ENCODE results near the gene THAP7. TPM values are rescaled to one million over a fixed set of nuclear protein-coding genes. Genes with fewer than 3 reads are reported as not detected.
"Not testable (repeated sequence)": the region's sequence is repeated elsewhere in the genome, so short reads cannot be mapped to it uniquely, and the experiment has no call there.

Gene THAP7
- total RNA-seq, 1 experiment from 2014 or later = 24.6 TPM

DNA sequence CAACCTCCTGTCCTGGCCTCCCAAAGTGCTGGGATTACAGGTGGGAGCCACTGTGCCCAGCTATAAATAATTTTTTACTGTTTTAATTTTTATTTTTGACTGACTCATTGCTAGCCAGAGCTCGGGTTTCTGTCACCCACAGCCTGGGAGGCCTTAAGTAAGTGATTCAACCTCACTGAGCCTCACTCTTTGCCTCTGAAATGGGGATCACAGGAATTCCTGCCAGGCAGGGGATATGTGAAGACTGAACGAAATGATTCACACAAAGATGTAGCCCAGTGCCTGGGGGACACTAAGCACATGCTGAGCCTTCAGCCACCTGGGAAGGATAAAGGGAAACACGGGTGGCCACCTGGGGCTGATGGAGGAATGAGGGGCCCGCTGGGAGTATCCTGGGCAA lies 40.0 kb upstream of the THAP7 start:
- Histone ChIP-seq H2BK20ac (ENCODE audit: low read depth, low read length, poor library complexity, severe bottlenecking) (no peak overlapping the region), H3K9ac (ENCODE audit: extremely low read depth, insufficient read length, low read length) (no peak overlapping the region), H4K5ac (ENCODE audit: insufficient read length, low read depth, low read length) (no peak overlapping the region), H2AK5ac (ENCODE audit: insufficient read length, low read length) (no peak overlapping the region), H4K8ac (replicated peaks; ENCODE audit: insufficient read length, low read depth, low read length) (no peak overlapping the region), H2BK12ac (ENCODE audit: insufficient read length, low read depth, low read length) (no peak overlapping the region), H3K27me3 (ENCODE audit: insufficient read depth, low read length) (no peaks in the 10 kb centered on the region), H3K14ac (ENCODE audit: insufficient read depth, low read length) (no peak overlapping the region), H4K20me1 (ENCODE audit: control insufficient read depth, insufficient read depth, insufficient read length) (no peaks in the 10 kb centered on the region), H3K56ac (ENCODE audit: insufficient read length, low read depth, low read length) (no peak overlapping the region), H3K23me2 (ENCODE audit: insufficient read length, low read depth, low read length, poor library complexity, severe bottlenecking) (peaks cover 4% of the 10 kb centered on the region), H3K18ac (ENCODE audit: insufficient read length, low read depth, low read length) (no peak overlapping the region), H4K91ac (ENCODE audit: insufficient read length, low read depth, low read length) (no peak overlapping the region), H3K27ac (ENCODE audit: insufficient read length, low read depth, low read length) (no peak overlapping the region), H3K4me2 (ENCODE audit: insufficient read depth, insufficient read length, low read length) (no peak overlapping the region), H3K9me3 (ENCODE audit: control insufficient read depth, low read depth, low read length) (no peaks in the 10 kb centered on the region), H2BK15ac (ENCODE audit: low read depth, low read length) (no peak overlapping the region), H3K4ac (ENCODE audit: low read depth, low read length) (no peak overlapping the region), H2BK120ac (ENCODE audit: low read depth, low read length, poor library complexity, severe bottlenecking) (no peak overlapping the region), H3K79me1 (ENCODE audit: insufficient read depth, low read depth, low read length, poor library complexity, severe bottlenecking) (no peaks in the 10 kb centered on the region), H3K4me1 (ENCODE audit: insufficient read depth, low read length) (no peaks in the 10 kb centered on the region), H2AFZ (ENCODE audit: low read length) (no peak overlapping the region), H3T11ph (ENCODE audit: low read length) (no peak overlapping the region), H3K79me2 (ENCODE audit: insufficient read depth, low read length) (no peaks in the 10 kb centered on the region), H2BK5ac (ENCODE audit: insufficient read length, low read length) (no peak overlapping the region), H3K23ac (ENCODE audit: insufficient read length, low read depth, low read length) (no peak overlapping the region)
- TF ChIP-seq, protein P1, sequence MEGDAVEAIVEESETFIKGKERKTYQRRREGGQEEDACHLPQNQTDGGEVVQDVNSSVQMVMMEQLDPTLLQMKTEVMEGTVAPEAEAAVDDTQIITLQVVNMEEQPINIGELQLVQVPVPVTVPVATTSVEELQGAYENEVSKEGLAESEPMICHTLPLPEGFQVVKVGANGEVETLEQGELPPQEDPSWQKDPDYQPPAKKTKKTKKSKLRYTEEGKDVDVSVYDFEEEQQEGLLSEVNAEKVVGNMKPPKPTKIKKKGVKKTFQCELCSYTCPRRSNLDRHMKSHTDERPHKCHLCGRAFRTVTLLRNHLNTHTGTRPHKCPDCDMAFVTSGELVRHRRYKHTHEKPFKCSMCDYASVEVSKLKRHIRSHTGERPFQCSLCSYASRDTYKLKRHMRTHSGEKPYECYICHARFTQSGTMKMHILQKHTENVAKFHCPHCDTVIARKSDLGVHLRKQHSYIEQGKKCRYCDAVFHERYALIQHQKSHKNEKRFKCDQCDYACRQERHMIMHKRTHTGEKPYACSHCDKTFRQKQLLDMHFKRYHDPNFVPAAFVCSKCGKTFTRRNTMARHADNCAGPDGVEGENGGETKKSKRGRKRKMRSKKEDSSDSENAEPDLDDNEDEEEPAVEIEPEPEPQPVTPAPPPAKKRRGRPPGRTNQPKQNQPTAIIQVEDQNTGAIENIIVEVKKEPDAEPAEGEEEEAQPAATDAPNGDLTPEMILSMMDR (conservative IDR thresholded peaks at IDR 0.05) = no peak
- H3K36me3 Mint-ChIP-seq (ENCODE audit: insufficient read depth in 1 of 3, low read depth in 3 of 3) = no peaks in the 10 kb centered on the region
- H3K4me3 Mint-ChIP-seq = no peak overlapping the region
- no CpG with 5 or more reads among the region's 4 CpGs for whole genome bisulfite sequencing (ENCODE audit: extremely low coverage, insufficient read length, low lambda C conversion rate)
- H3K9me3 Mint-ChIP-seq = no peaks in the 10 kb centered on the region
- H3K4me1 Mint-ChIP-seq = peaks cover 15 to 17% of the 10 kb centered on the region in 2 experiments
- H3K27me3 Mint-ChIP-seq (ENCODE audit: low read depth) = peaks cover 29% of the 10 kb centered on the region
- H3K27ac Mint-ChIP-seq = no peak overlapping the region; a peak in 1 of 7 replicates
- no peak for DNase-seq

DNA sequence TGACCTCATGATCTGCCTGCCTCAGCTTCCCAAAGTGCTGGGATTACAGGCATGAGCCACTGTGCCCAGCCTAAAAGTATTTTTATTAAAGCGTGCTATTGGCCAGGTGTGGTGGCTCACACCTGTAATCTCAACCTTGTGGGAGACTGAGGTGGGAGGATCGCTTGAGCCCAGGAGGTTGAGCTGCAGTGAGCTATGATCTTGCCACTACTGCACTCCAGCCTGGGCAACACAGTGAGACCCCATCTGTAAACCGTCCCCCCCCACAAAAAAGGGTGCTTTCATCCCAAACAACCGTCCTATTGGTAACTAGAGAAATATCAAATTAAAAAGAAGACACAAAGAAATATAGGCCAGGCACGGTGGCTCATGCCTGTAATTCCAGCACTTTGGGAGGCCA lies 37.2 kb upstream of the THAP7 start:
- H4K5ac ChIP-seq (ENCODE audit: insufficient read length, low read depth, low read length); H3K36me3 Mint-ChIP-seq (ENCODE audit: insufficient read depth in 1 of 3, low read depth in 3 of 3); H4K8ac ChIP-seq (replicated peaks; ENCODE audit: insufficient read length, low read depth, low read length): not testable (repeated sequence)

More for the DNA sequence above, 37.2 kb upstream of the THAP7 start:
- H2BK20ac ChIP-seq (ENCODE audit: low read depth, low read length, poor library complexity, severe bottlenecking); H2AFZ ChIP-seq (ENCODE audit: low read length); H3K4ac ChIP-seq (ENCODE audit: low read depth, low read length); H2BK120ac ChIP-seq (ENCODE audit: low read depth, low read length, poor library complexity, severe bottlenecking); H3K4me1 Mint-ChIP-seq; H3K27ac Mint-ChIP-seq; H3K79me1 ChIP-seq (ENCODE audit: insufficient read depth, low read depth, low read length, poor library complexity, severe bottlenecking); H2AK5ac ChIP-seq (ENCODE audit: insufficient read length, low read length); H3K9ac ChIP-seq (ENCODE audit: extremely low read depth, insufficient read length, low read length); H3T11ph ChIP-seq (ENCODE audit: low read length); H3K4me2 ChIP-seq (ENCODE audit: insufficient read depth, insufficient read length, low read length); H2BK15ac ChIP-seq (ENCODE audit: low read depth, low read length); H3K14ac ChIP-seq (ENCODE audit: insufficient read depth, low read length); H3K23ac ChIP-seq (ENCODE audit: insufficient read length, low read depth, low read length); DNase-seq; H3K27me3 ChIP-seq (ENCODE audit: insufficient read depth, low read length); H3K27ac ChIP-seq (ENCODE audit: insufficient read length, low read depth, low read length); H2BK5ac ChIP-seq (ENCODE audit: insufficient read length, low read length); H3K4me3 Mint-ChIP-seq; H4K91ac ChIP-seq (ENCODE audit: insufficient read length, low read depth, low read length); H2BK12ac ChIP-seq (ENCODE audit: insufficient read length, low read depth, low read length); H3K18ac ChIP-seq (ENCODE audit: insufficient read length, low read depth, low read length); H3K9me3 ChIP-seq (ENCODE audit: control insufficient read depth, low read depth, low read length); H3K23me2 ChIP-seq (ENCODE audit: insufficient read length, low read depth, low read length, poor library complexity, severe bottlenecking); H3K4me1 ChIP-seq (ENCODE audit: insufficient read depth, low read length); H4K20me1 ChIP-seq (ENCODE audit: control insufficient read depth, insufficient read depth, insufficient read length); H3K9me3 Mint-ChIP-seq; H3K56ac ChIP-seq (ENCODE audit: insufficient read length, low read depth, low read length); H3K79me2 ChIP-seq (ENCODE audit: insufficient read depth, low read length): not testable (repeated sequence)
- H3K27me3 Mint-ChIP-seq (ENCODE audit: low read depth) = peaks cover 21% of the 10 kb centered on the region
- no CpG with 5 or more reads among the region's 5 CpGs for WGBS (ENCODE audit: extremely low coverage, insufficient read length, low lambda C conversion rate)

Measured in H9 (cell line).